Posterior cingulate gyrus (tissue), 11 donors: ENCODE results near the gene GSK3B.

Experiments
- DNase-seq, 10 donors: peaks; one replicate each; pipeline versions ENCODE4 v3.0.0 to v3.0.0-alpha.2; 2020 to 2021; ENCODE audit warnings: mixed read lengths in 3 of 10
- intact Hi-C: fragments of 100-400 bp; cut with DNase I; formaldehyde crosslinking; loops from one replicate; pipeline ENCODE4 v1.15.1; 2023

The GSK3B gene

DNA sequence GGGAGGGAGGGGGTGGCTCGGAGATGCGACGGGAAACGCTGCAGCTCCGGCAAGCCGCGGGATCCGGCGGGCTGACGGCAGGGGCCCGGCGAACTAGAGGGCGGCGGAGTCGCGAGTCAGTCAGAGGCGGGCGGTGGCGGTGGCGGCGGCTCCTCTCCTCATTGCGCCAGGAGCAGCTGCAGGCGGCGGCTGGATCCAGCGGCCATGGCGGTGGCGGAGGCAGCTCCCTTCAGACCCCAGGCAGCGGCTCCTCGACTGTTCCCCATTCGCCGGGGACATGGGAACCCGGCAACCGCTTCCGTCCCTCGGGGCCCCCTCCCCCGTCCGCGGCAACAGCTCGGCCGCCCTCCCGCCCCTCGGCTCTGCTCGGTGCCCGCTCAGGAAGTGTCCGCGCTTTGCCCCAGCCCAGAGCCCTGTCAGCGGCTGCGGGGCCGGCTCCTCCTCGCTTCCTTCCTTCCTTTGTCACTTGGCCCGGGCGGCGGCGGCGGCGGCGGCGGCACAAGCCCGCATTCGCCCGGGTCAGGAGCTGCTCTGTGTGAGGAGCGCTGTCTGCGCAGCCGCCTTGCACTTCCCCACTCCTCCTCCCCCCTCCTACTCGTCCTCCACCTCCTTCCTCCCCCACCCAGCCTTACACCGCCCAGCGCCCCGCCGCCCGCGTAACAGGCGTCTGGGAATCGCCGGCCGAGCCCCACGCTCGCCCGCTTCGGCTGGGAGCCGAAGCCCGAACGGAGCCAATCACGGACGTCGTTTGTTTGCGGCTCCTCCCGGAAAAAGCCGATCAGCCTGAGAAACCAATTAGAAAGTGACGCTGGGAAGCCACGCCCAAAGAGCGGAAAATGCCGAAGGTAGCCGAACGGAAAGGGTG, at the start of gene GSK3B:
GSK3B (minus strand) TSS at position 537 of the 865 bp plus-strand sequence. CDS start 1,013 bp downstream, outside the sequence.
- intact Hi-C loops: loop anchor here (5.0 kb wide), 2 partner anchors 202 to 253 kb away; partner anchors contain the start of gene LRRC58
- peak; percentile 58 to 97 (median 65) for DNase-seq

DNA sequence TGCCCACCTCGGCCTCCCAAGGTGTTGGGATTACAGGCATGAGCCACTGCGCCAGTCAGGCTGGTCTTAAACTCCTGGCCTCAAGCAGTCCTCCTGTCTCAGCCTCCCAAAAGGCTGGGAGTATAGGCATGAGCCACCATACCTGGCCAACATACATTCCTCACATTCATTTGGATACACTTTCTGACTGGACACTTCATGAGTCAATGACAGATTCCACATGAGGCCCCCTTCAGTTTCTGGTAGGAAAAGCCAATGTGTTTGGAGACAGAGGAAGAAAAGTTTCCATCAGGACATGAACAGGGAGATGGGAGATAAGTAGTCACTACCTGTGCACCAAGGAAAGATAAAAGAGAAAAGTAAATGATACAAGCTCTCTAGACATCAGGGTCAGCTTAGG, 49.4 kb upstream of the GSK3B start:
- DNase-seq: no peak

DNA sequence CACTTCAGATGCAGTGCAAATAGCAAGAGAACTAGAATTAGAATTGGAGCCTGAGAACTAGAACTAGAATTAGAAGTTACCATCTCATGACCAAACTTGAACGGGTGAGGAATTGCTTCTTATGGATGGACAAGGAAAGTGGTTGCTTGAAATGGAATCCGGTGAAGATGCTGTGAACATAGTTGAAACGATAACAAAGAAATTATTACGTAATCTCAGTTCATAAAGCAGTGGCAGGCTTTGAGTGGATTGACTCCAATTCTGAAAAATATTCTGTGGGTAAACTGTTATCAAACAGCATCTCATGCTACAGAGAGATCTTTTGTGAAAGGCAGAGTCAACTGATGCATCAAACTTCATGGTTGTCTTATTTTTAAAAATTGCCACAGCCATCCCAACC, 48.0 kb upstream of the GSK3B start:
- no peak for DNase-seq
- intact Hi-C loops: no loop called here

More for the DNA sequence above, 49.4 kb upstream of the GSK3B start:
- intact Hi-C loops: no loop called here

DNA sequence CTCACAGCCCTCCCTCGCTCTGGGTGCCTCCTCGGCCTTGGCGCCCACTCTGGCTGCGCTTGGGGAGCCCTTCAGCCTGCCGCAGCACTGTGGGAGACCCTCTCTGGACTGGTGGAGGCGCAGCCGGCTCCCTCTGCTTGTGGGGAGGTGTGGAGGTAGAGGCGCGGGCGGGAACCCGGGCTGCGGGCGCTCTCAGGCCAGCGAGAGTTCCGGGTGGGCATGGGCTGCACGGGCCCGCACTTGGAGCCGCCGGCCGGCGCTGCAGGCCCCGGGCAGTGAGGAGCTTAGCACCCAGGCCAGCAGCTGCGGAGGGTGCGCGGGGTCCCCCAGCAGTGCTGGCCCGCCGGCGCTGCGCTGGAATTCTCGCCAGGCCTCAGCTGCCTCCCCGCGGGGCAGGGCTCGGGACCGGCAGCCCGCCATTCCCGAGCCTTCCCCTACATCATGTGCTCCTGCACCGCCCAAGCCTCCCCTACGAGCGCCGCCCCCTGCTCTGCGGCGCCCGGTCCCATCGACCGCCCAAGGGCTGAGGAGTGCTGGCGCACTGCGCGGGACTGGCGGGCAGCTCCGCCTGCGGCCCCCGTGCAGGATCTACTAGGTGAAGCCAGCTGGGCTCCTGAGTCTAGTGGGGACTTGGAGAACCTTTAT, 46.0 kb upstream of the GSK3B start:
- intact Hi-C loops: no loop called here
- DNase-seq: peak in 1 of 10 donors; percentile 66

DNA sequence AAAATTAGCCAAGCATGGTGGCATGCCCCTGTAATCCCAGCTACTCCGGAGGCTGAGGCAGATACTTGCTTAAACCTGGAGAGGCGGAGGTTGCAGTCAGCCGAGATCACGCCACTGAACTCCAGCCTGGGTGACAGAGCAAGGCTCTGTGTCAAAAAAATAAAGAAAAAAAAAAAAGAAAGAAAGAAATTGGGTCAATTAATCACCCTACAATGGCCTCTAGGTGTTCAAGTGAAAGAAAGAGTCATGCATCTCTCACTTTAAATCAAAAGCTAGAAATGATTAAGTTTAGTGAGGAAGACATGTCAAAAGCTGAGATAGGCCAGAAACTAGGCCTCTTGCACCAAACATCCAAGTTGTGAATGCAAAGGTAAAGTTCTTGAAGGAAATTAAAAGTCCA, 44.9 kb upstream of the GSK3B start:
- intact Hi-C loops: no loop called here
- no peak for DNase-seq

DNA sequence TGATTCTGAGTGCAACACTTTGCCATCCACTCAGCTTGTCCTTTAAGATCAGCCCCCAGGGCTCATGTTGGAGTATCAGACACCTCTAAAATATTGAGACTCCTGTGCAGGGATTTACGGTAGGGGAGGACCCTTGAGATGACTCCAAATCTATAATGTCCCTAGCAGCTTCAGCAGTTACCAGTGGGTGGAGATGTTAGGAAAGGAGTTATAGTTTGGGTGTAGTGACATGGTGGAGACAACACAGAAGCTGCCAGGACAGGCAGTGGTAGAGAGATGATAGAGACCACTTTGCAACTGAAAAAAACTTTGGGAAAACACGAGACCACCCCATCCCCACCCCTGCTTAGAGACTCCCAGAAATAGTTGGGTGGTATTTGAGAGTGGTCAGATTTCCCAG, 43.3 kb upstream of the GSK3B start:
- no peak for DNase-seq
- intact Hi-C loops: no loop called here

DNA sequence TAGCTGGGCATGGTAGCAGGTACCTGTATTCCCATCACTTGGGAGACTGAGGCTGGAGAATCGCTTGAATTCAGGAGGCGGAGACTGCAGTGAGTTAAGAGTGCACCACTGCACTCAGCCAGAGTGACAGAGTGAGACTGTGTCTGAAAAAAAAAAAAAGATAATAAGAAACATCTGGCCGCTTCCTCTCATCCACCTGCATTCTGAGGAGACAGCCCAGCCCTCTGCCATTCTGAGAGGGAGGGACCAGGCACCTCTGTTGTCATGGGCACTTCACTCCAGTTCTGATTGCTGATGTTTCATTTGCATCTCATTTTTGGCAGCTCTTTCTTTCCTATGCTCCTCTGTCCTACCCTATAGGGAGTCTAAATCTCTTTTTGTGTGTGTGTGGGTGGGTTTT, 36.4 kb upstream of the GSK3B start:
- intact Hi-C loops: no loop called here
- DNase-seq: no peak

DNA sequence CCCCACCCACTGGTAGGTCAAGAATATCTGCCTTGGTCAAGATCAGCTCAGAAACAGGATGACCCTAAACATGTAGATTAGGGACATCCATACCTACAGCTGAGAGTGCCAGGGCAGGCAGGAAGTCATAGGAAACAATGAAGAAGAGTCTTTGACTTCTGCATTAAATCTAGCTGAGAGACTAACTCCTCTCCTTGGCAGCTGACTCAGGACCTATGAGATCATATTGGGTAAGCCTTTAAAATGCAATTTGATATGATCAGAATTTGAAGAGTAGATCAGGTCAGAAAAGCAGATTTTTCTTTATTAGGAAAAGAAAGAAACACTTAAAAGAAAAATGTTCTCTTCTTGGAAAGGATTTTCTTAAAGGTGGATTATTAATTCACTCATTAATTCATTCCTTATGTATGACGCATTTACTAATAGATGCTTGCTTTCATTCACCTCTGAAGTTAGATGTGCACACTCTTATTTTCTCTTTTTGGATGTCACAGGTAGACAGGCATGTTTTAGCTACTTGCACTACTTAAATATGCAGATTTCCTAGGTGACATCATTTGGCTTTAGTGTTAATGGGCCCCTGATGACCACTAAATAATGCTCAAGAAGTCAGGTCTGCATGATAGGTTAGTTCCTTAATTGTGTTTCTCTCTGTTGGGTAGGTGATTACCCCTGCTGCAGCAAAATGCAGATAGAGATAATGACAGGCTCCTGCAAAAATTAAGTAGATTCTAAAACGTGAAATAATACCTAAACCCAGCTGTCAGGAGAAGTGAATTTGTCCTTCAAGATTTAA, 35.7 kb upstream of the GSK3B start:
- no peak for DNase-seq
- intact Hi-C loops: no loop called here

DNA sequence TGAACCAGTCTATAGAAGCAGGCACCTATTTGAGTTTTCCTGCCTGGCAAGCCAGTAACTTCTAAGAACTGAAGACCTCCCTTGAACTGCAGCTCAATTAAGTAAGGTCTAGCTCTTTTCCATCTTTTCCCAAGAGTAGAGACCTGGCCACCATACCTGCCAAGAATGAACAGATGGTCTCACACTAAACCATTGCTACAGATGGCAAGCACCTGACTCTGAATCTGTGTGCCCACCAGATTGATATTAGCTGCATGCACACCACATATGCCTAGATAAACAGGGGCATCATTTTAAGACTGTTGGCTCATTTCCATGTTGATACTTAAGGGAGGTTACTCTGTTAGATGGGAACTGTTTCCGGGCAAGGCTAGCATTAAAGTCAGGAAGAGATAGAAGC, 34.8 kb upstream of the GSK3B start:
- no peak for DNase-seq
- intact Hi-C loops: no loop called here

DNA sequence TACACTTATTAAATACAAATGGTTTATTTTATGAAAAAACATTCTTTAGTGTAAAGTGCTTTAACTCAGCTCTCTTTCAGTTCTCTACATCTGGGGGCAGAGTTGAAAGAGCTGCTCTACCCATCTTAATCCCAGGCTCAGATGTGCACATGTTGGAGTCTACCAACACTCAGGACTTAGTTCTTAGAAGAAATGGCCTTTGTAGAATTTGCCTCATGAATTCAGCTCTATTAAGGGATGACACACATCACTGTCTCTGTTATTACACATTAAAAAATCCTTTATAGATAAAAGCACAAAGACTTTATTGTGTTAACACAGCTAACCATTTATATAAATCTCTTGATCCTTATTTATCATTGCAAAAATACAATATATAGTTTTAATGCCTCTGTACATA, 31.7 kb upstream of the GSK3B start:
- intact Hi-C loops: no loop called here
- no peak for DNase-seq

DNA sequence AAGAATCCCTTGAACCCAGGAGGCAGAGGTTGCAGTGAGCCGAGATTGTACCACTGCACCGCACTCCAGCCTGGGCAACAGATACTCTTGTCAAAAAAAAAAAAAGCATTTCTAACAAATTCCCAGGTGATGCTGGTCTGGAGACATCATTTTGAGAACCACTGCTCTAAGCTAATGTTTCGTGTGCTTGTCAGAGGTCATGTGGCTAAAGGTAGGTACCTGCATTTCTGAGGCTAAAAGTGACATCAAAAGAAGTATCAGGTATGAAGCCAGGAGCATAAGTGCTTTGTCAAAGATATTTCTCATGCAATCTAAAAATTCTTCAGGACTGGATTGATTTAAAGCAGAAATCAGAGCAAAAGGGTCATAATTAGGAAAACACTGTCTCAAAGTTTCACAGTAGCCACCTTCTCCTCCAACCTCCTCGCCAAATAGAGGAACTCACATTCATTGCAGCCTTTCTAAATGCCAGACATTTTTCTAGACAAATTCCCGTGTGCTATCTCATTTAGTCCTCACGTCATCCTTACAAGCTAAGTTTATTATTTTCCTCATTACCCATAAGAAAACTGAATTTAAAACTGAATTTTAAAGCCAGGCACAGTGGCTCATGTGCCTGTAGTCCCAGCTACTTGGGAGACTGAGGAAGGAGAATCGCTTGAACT, 25.7 kb upstream of the GSK3B start:
- intact Hi-C loops: no loop called here
- DNase-seq: no peak

DNA sequence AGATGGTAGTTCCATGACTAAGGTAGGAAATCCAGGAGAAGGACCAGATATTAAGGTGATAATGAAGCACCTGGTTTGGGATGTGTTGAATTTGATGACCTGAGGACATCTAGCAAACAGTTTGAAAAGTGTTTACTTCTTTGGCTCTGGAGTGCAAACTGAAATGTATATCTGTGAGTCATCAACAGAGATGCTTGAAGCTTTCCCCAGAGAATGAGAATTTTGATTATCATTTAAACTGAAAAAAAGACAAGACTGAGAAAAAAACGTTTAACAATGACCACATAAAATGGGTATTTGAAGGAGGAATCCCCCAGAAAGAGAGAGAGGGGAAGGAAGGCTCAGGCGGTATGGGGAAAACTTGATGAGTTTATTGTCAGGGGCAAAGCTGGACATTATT, 20.7 kb upstream of the GSK3B start:
- intact Hi-C loops: no loop called here
- DNase-seq: no peak

DNA sequence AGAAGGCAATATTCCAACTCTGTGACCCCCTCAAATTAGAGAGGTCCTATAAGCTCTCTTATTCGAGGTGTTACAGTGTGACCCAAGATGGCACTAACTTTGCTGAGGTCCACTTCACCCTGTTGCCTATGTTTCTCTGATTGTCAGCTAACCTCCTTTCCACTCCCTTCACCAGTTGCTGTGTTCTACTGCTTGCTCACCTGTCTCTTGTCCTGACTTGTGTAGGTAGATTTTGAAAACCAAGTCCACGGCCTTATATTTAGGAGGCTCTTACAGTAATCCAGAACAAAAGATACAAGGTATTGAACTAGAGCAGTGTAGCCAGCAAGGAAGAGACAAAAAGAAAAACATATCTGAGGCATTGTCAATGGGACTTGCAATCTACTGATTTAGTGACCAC, 20.1 kb upstream of the GSK3B start:
- no peak for DNase-seq
- intact Hi-C loops: no loop called here

DNA sequence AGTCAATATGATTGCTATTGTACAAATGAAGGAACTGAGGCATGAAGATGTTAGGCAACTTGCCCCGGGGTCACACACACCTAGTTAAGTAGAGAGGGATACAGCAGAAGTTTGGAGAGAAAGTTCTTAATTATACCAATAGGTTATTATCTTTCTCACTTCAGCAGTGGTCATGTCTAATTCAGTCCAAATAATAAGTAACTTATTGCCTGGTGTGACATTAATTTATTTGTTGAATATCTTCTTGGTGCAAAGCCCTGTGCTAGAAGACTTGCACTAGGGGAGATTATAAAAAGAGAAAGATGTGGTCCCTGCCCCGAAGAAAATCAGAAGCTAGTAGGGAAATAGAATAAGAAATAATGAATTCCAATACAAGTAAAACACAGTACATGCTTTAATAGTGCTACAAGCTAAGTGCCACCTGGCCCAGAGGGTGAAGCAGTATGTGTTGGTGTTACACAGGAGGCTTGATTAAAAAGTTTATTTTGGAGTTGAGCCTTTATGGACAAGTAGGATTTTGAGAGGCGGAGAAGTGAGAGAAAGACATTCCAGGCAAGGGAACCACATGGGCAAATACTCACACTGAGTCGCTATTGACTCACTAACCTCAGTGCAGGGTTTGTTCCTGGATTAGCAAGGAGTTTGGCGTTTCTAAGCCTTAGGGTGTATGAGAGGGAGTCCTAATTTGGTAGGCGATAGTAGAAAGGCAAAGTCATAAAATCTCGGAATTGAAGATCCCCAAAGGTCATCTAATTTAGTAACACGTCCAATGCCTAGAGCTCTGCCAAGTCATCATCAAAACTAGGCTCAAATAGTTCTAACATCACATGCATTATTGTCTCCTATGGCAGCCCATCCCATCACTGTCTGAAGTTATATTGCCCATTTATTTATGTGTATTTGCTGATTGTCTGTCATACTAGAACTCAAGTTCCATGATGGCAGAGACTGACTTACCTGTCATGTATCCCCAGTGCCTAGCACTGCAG, 19.2 kb upstream of the GSK3B start:
- no peak for DNase-seq
- intact Hi-C loops: no loop called here

DNA sequence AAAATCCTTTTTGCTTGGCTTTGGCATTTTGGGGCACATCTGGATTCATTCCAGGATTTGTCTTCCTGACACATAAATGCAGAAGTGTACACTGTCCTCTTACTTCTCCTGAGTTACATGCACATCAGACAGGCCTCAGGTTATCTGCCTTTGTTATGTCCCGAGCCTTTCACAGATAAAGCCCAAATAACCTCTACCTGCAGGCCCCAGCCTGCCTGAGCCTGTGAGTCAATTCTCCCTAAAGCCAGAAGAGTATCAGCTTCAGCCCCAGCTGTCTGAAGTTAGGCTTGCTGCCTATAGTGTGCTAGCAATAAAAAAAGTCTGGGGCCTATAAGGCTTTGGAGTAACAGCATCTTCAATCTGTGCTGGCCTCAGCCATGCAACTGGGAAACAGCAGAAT, 17.7 kb upstream of the GSK3B start:
- no peak for DNase-seq
- intact Hi-C loops: no loop called here

DNA sequence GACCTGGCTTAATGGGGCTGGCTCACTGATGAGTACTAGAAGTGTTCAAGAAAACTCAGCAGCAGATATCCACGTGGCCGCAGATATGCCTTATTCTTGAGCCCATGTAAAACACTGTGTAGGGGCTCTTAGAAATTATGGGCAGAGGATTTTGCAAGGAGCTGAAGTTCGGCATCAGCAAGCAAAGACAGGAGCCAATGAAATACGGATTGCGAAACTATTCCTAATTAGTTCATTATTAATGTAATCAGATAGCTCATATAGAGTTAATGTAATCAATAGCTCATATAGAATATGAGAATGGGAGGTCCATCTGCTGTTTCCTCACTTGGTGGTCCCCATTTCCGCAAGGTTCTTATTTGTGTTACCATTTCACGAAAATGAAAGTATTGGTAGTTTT, 9.0 kb upstream of the GSK3B start:
- DNase-seq: no peak
- intact Hi-C loops: no loop called here

DNA sequence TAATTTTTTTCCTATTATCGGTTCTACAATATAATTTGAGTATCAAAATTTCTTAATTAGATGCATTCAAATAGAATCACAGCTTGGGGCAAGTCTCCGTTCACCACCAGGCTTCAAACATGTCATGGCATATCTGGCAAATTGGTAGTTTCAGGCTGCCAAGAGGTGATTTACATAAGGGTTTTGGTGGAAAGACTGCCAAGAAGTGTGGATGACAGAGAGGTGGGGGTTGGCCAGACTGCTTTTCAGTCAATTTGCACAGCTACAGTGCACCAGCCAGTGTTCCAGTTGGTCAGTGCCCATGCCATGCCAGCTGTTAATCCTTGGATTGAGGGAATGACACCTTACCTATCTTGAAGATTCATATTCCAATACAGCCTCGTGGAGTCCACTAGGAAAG, 8.4 kb upstream of the GSK3B start:
- intact Hi-C loops: no loop called here
- no peak for DNase-seq

DNA sequence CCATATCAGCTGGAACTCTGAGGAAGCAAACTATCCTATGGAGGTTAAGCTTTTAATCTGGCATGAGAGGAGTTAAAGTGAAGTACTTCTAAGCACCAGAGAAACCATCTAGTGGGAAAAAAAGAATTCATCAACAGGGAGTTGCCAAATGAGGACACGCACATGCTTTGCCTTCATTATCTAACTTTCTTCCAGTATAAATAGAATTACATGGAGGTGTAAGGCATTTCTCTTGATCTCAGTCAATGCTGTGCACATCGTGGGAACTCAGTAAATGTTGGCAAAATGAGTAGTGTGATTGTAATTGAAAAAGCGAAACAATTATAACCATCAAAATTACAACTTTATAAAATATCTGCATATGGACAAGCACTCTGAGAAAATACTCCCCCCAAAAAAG, 8.0 kb upstream of the GSK3B start:
- DNase-seq: no peak
- intact Hi-C loops: no loop called here

DNA sequence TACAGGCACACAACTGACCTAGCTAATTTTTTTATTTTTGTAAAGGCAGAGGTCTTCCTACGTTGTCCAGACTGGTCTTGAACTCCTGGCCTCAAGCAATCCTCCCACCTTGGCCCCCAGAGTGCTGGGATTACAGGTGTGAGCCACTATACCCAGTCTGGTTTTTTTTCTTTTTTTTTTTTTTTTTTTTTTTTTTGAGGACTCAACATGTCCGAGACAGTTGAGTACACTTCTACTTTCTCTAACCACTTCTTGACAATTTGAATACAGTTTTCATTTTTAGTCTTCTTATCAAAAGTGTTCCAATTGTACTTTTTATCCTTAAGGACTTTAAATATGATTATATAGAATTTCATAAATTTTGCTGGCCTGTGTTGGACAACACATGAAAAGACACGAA, 7.4 kb upstream of the GSK3B start:
- no peak for DNase-seq
- intact Hi-C loops: no loop called here

DNA sequence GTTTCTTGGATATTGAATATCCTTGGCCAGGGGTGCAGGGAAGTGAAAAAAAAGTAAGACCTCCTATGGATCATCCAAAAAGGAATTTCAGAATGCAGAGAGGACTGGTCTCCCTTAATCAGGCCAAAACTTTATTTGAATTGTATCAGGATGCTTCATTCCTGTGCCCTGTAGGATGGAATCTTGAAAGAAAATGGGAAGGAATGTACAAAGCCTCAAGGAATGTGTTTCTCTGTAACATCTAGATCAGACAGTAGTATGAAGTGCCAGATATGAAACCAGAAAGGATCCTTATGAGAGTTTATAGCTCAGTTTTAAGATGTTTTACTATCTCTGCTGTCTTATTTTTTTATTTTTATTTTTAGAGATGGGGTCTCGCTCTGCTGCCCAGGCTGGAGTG, 6.5 kb upstream of the GSK3B start:
- intact Hi-C loops: no loop called here
- DNase-seq: no peak
